OCI-LY7 (cell line): ENCODE data around the gene KCNN2.

Experiments used
- EZH2phosphoT487 ChIP-seq: fragments of 200-600 bp; sonication (generic); IDR thresholded peaks from 2 replicates; pipeline ENCODE4 v1.6.1; 2018; ENCODE audit warnings: low read depth, borderline replicate concordance, mild to moderate bottlenecking, mixed run types, antibody characterized with exemption, low read length, moderate library complexity, mixed read lengths
- TF ChIP-seq, protein P1 (sequence below): fragments of 200-600 bp; sonication (generic); conservative IDR thresholded peaks from 2 replicates; pipeline ENCODE4 v1.5.1; 2014; ENCODE audit warnings: mild to moderate bottlenecking, antibody characterized with exemption, low read length, moderate library complexity, mixed read lengths

DNA sequence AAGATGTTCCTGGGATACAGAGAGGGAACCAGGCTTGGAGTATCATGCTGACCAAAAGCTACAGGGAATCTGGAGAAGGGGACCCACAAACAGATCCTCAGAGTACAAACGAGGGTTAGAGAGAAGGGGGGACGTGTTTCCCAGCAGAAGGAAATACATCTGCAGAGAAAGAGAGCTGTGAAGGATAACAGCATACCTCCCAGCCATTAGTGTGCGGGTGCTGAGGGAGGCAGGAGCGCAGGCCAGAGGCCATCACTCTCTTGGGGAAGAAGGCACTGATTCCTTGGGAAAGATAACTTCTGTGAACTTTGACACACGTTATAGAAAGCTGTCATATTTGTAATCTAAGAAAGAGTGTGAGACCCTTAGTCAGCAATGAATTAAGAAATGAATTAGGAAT lies 96.9 kb downstream of the KCNN2 start:
- TF ChIP-seq, protein P1, sequence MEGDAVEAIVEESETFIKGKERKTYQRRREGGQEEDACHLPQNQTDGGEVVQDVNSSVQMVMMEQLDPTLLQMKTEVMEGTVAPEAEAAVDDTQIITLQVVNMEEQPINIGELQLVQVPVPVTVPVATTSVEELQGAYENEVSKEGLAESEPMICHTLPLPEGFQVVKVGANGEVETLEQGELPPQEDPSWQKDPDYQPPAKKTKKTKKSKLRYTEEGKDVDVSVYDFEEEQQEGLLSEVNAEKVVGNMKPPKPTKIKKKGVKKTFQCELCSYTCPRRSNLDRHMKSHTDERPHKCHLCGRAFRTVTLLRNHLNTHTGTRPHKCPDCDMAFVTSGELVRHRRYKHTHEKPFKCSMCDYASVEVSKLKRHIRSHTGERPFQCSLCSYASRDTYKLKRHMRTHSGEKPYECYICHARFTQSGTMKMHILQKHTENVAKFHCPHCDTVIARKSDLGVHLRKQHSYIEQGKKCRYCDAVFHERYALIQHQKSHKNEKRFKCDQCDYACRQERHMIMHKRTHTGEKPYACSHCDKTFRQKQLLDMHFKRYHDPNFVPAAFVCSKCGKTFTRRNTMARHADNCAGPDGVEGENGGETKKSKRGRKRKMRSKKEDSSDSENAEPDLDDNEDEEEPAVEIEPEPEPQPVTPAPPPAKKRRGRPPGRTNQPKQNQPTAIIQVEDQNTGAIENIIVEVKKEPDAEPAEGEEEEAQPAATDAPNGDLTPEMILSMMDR, result no peak
- no peak for TF ChIP-seq EZH2phosphoT487
